ENCODE measurements around the gene CRYBA2.

The CRYBA2 gene

GRCh38 chr2:218999881-219000568 lies 6.8 kb upstream of the CRYBA2 start:
- 3 to 7% methylated on average over 8 to 9 of the region's 9 CpGs for WGBS, 2 experiments

GRCh38 chr2:218999021-218999880 lies 6.0 kb upstream of the CRYBA2 start:
- H3K27me3 ChIP-seq (ENCODE audit: control insufficient read depth, insufficient read depth, low read length, poor library complexity, severe bottlenecking), result peaks cover 99% of the 10 kb centered on the region
- H3K4me3 ChIP-seq (ENCODE audit: insufficient read depth, low read depth, low read length), result no peak overlapping the region
- no peaks in the 10 kb centered on the region for H3K9me3 ChIP-seq (ENCODE audit: control insufficient read depth, low read length)
- 25% methylated on average over 7 to 10 of the region's 10 CpGs for WGBS, 2 experiments
- no peaks in the 10 kb centered on the region for H3K36me3 ChIP-seq (ENCODE audit: control insufficient read depth, insufficient read depth, low read length)
- no peak overlapping the region for H3K27ac ChIP-seq (ENCODE audit: insufficient read depth, low read depth, low read length, poor library complexity, severe bottlenecking)
- H3K4me1 ChIP-seq (ENCODE audit: control insufficient read depth, insufficient read depth, low read length), result peaks cover 30% of the 10 kb centered on the region

More at GRCh38 chr2:218999881-219000568, 6.8 kb upstream of the CRYBA2 start:
- no peaks in the 10 kb centered on the region for H3K36me3 ChIP-seq (ENCODE audit: control insufficient read depth, insufficient read depth, low read length)
- H3K4me3 ChIP-seq (ENCODE audit: insufficient read depth, low read depth, low read length), result no peak overlapping the region
- no peaks in the 10 kb centered on the region for H3K9me3 ChIP-seq (ENCODE audit: control insufficient read depth, low read length)
- H3K27me3 ChIP-seq (ENCODE audit: control insufficient read depth, insufficient read depth, low read length, poor library complexity, severe bottlenecking), result peaks cover 99% of the 10 kb centered on the region
- no peak overlapping the region for H3K27ac ChIP-seq (ENCODE audit: insufficient read depth, low read depth, low read length, poor library complexity, severe bottlenecking)
- peaks cover 29% of the 10 kb centered on the region for H3K4me1 ChIP-seq (ENCODE audit: control insufficient read depth, insufficient read depth, low read length)

GRCh38 chr2:218998414-218999002 lies 5.3 kb upstream of the CRYBA2 start:
- H3K4me1 ChIP-seq (ENCODE audit: control insufficient read depth, insufficient read depth, low read length), result peaks cover 36% of the 10 kb centered on the region

GRCh38 chr2:218997731-218998130 lies 4.5 kb upstream of the CRYBA2 start:
- Histone ChIP-seq H3K27ac (ENCODE audit: insufficient read depth, low read depth, low read length, poor library complexity, severe bottlenecking) (no peak overlapping the region), H3K4me1 (ENCODE audit: control insufficient read depth, insufficient read depth, low read length) (peaks cover 43% of the 10 kb centered on the region), H3K36me3 (ENCODE audit: control insufficient read depth, insufficient read depth, low read length) (no peaks in the 10 kb centered on the region), H3K9me3 (ENCODE audit: control insufficient read depth, low read length) (no peaks in the 10 kb centered on the region), H3K4me3 (ENCODE audit: insufficient read depth, low read depth, low read length) (no peak overlapping the region), H3K27me3 (ENCODE audit: control insufficient read depth, insufficient read depth, low read length, poor library complexity, severe bottlenecking) (peaks cover 99% of the 10 kb centered on the region)
- WGBS, 2 experiments, result 57 to 58% methylated on average over 2 of the region's 2 CpGs

More at GRCh38 chr2:218998414-218999002, 5.3 kb upstream of the CRYBA2 start:
- H3K36me3 ChIP-seq (ENCODE audit: control insufficient read depth, insufficient read depth, low read length), result no peaks in the 10 kb centered on the region
- H3K27ac ChIP-seq (ENCODE audit: insufficient read depth, low read depth, low read length, poor library complexity, severe bottlenecking), result no peak overlapping the region
- H3K4me3 ChIP-seq (ENCODE audit: insufficient read depth, low read depth, low read length), result no peak overlapping the region
- 76 to 81% methylated on average over 12 of the region's 12 CpGs for WGBS, 2 experiments
- H3K9me3 ChIP-seq (ENCODE audit: control insufficient read depth, low read length), result no peaks in the 10 kb centered on the region
- H3K27me3 ChIP-seq (ENCODE audit: control insufficient read depth, insufficient read depth, low read length, poor library complexity, severe bottlenecking), result peaks cover 99% of the 10 kb centered on the region

- no peaks in the 10 kb centered on the region for H3K9me3 ChIP-seq (ENCODE audit: control insufficient read depth, low read length)
- H3K36me3 ChIP-seq (ENCODE audit: control insufficient read depth, insufficient read depth, low read length), result no peaks in the 10 kb centered on the region
- H3K27ac ChIP-seq (ENCODE audit: insufficient read depth, low read depth, low read length, poor library complexity, severe bottlenecking), result no peak overlapping the region
- H3K4me1 ChIP-seq (ENCODE audit: control insufficient read depth, insufficient read depth, low read length), result peaks cover 38% of the 10 kb centered on the region
- H3K27me3 ChIP-seq (ENCODE audit: control insufficient read depth, insufficient read depth, low read length, poor library complexity, severe bottlenecking), result peaks cover 99% of the 10 kb centered on the region
- 72 to 87% methylated on average over 4 of the region's 4 CpGs for WGBS, 2 experiments
- no peak overlapping the region for H3K4me3 ChIP-seq (ENCODE audit: insufficient read depth, low read depth, low read length)
Measured at GRCh38 chr2:218996937-218997336, 3.7 kb upstream of the CRYBA2 start.

- Histone ChIP-seq H3K27ac (ENCODE audit: insufficient read depth, low read depth, low read length, poor library complexity, severe bottlenecking) (no peak overlapping the region), H3K27me3 (ENCODE audit: control insufficient read depth, insufficient read depth, low read length, poor library complexity, severe bottlenecking) (peaks cover 99% of the 10 kb centered on the region), H3K4me1 (ENCODE audit: control insufficient read depth, insufficient read depth, low read length) (peaks cover 34% of the 10 kb centered on the region), H3K9me3 (ENCODE audit: control insufficient read depth, low read length) (no peaks in the 10 kb centered on the region), H3K36me3 (ENCODE audit: control insufficient read depth, insufficient read depth, low read length) (no peaks in the 10 kb centered on the region), H3K4me3 (ENCODE audit: insufficient read depth, low read depth, low read length) (peak overlapping the region; percentile 29)
- WGBS, 2 experiments, result 13 to 14% methylated on average over 43 of the region's 43 CpGs
Measured at GRCh38 chr2:218995972-218996711, 2.9 kb upstream of the CRYBA2 start.

GRCh38 chr2:218995561-218995960 lies 2.3 kb upstream of the CRYBA2 start:
- no peaks in the 10 kb centered on the region for H3K36me3 ChIP-seq (ENCODE audit: control insufficient read depth, insufficient read depth, low read length)
- no peaks in the 10 kb centered on the region for H3K9me3 ChIP-seq (ENCODE audit: control insufficient read depth, low read length)
- H3K27ac ChIP-seq (ENCODE audit: insufficient read depth, low read depth, low read length, poor library complexity, severe bottlenecking), result no peak overlapping the region
- WGBS, 2 experiments, result 39 to 46% methylated on average over 8 of the region's 8 CpGs
- H3K4me1 ChIP-seq (ENCODE audit: control insufficient read depth, insufficient read depth, low read length), result peaks cover 31% of the 10 kb centered on the region
- H3K4me3 ChIP-seq (ENCODE audit: insufficient read depth, low read depth, low read length), result no peak overlapping the region
- H3K27me3 ChIP-seq (ENCODE audit: control insufficient read depth, insufficient read depth, low read length, poor library complexity, severe bottlenecking), result peaks cover 99% of the 10 kb centered on the region

GRCh38 chr2:218992703-218993344 lies 398 bp downstream of the CRYBA2 start:
- no peak overlapping the region for H3K4me3 ChIP-seq (ENCODE audit: insufficient read depth, low read depth, low read length)

GRCh38 chr2:218992196-218992595 lies 1.0 kb downstream of the CRYBA2 start:
- no peaks in the 10 kb centered on the region for H3K9me3 ChIP-seq (ENCODE audit: control insufficient read depth, low read length)
- H3K4me1 ChIP-seq (ENCODE audit: control insufficient read depth, insufficient read depth, low read length), result peaks cover 14% of the 10 kb centered on the region
- WGBS, 2 experiments, result 21 to 27% methylated on average over 7 of the region's 7 CpGs
- H3K4me3 ChIP-seq (ENCODE audit: insufficient read depth, low read depth, low read length), result no peak overlapping the region
- no peak overlapping the region for H3K27ac ChIP-seq (ENCODE audit: insufficient read depth, low read depth, low read length, poor library complexity, severe bottlenecking)
- no peaks in the 10 kb centered on the region for H3K36me3 ChIP-seq (ENCODE audit: control insufficient read depth, insufficient read depth, low read length)
- peaks cover 100% of the 10 kb centered on the region for H3K27me3 ChIP-seq (ENCODE audit: control insufficient read depth, insufficient read depth, low read length, poor library complexity, severe bottlenecking)

More at GRCh38 chr2:218992703-218993344, 398 bp downstream of the CRYBA2 start:
- H3K36me3 ChIP-seq (ENCODE audit: control insufficient read depth, insufficient read depth, low read length), result no peaks in the 10 kb centered on the region
- H3K9me3 ChIP-seq (ENCODE audit: control insufficient read depth, low read length), result no peaks in the 10 kb centered on the region
- peaks cover 100% of the 10 kb centered on the region for H3K27me3 ChIP-seq (ENCODE audit: control insufficient read depth, insufficient read depth, low read length, poor library complexity, severe bottlenecking)
- peaks cover 14% of the 10 kb centered on the region for H3K4me1 ChIP-seq (ENCODE audit: control insufficient read depth, insufficient read depth, low read length)
- 4 to 5% methylated on average over 44 of the region's 44 CpGs for WGBS, 2 experiments
- H3K27ac ChIP-seq (ENCODE audit: insufficient read depth, low read depth, low read length, poor library complexity, severe bottlenecking), result no peak overlapping the region

Data from ectodermal cell (in vitro differentiated cells).